Skeletal muscle tissue (tissue), 4 donors: Measurements from ENCODE around the gene YIPF1. TPM values are rescaled to one million over a fixed set of nuclear protein-coding genes. Genes with fewer than 3 reads are reported as not detected.

Experiments used
- H3K27ac ChIP-seq: one replicate; pipeline ENCODE4 v1.7.0; 2013; ENCODE audit warnings: mild to moderate bottlenecking, low read depth, low read length, inconsistent platforms
- H3K27me3 ChIP-seq, 3 donors: one replicate each; pipeline ENCODE4 v1.7.0; 2013; ENCODE audit warnings: low read length in 3 of 3; ENCODE audit not compliant: control insufficient read depth in 3 of 3, insufficient read depth in 3 of 3
- H3K36me3 ChIP-seq, 3 donors: one replicate each; pipeline ENCODE4 v1.7.0; 2013; ENCODE audit warnings: low read length in 3 of 3; ENCODE audit not compliant: control insufficient read depth in 3 of 3, insufficient read depth in 3 of 3
- H3K4me1 ChIP-seq, 3 donors: one replicate each; pipeline ENCODE4 v1.7.0; 2013; ENCODE audit warnings: low read length in 3 of 3, mild to moderate bottlenecking in 3 of 3; ENCODE audit not compliant: control insufficient read depth in 3 of 3, insufficient read depth in 3 of 3
- H3K4me3 ChIP-seq, 3 donors: one replicate each; pipeline ENCODE4 v1.7.0; 2013; ENCODE audit warnings: low read length in 3 of 3
- H3K9ac ChIP-seq, 3 donors: one replicate each; pipeline ENCODE4 v1.7.0; 2013; ENCODE audit warnings: low read length in 3 of 3, mild to moderate bottlenecking in 3 of 3, moderate library complexity in 2 of 3, low read depth in 1 of 3
- H3K9me3 ChIP-seq, 3 donors: one replicate each; pipeline ENCODE4 v1.7.0; 2013; ENCODE audit warnings: low read length in 3 of 3; ENCODE audit not compliant: control insufficient read depth in 3 of 3
- total RNA-seq: library from RNA; depleted of rRNA; stranded (reverse); fragments of >200 nt; gene quantifications from one replicate; pipeline ENCODE4 v1.2.3, GENCODE V29; 2014
- donor health status: Osteomylitis.

Gene YIPF1
- total RNA-seq, 1 donor from 2014 or later, result 14.6 TPM

GRCh38 chr1:53918343-53918742 is 28.7 kb upstream of the YIPF1 start:
- Histone ChIP-seq H3K9ac (no peak overlapping the region), H3K36me3 (peaks cover 2 to 11% (median 5%) of the 10 kb centered on the region in 3 donors), H3K4me1 (no peaks in the 10 kb centered on the region), H3K9me3 (no peaks in the 10 kb centered on the region), H3K27me3 (no peaks in the 10 kb centered on the region), H3K4me3 (no peak overlapping the region), H3K27ac (no peak overlapping the region)

GRCh38 chr1:53913352-53914033 is 23.9 kb upstream of the YIPF1 start:
- Histone ChIP-seq H3K27ac (no peak overlapping the region), H3K36me3 (peaks cover 2 to 7% (median 5%) of the 10 kb centered on the region in 3 donors), H3K27me3 (no peaks in the 10 kb centered on the region), H3K4me3 (no peak overlapping the region), H3K9ac (no peak overlapping the region), H3K4me1 (no peaks in the 10 kb centered on the region), H3K9me3 (no peaks in the 10 kb centered on the region)

- no peak overlapping the region for H3K27ac ChIP-seq
Observed at GRCh38 chr1:53911442-53911841, 21.8 kb upstream of the YIPF1 start.

GRCh38 chr1:53909946-53910345 is 20.3 kb upstream of the YIPF1 start:
- Histone ChIP-seq H3K27me3 (no peaks in the 10 kb centered on the region), H3K4me1 (no peaks in the 10 kb centered on the region), H3K4me3 (no peak overlapping the region), H3K9ac (no peak overlapping the region), H3K27ac (no peak overlapping the region), H3K9me3 (no peaks in the 10 kb centered on the region), H3K36me3 (peaks cover 0 to 8% (median 0%) of the 10 kb centered on the region in 3 donors)

More at GRCh38 chr1:53911442-53911841, 21.8 kb upstream of the YIPF1 start:
- Histone ChIP-seq H3K9ac (no peak overlapping the region), H3K4me3 (no peak overlapping the region), H3K9me3 (no peaks in the 10 kb centered on the region), H3K4me1 (no peaks in the 10 kb centered on the region), H3K36me3 (peaks cover 2 to 7% (median 5%) of the 10 kb centered on the region in 3 donors), H3K27me3 (no peaks in the 10 kb centered on the region)

- H3K27me3 ChIP-seq, result no peaks in the 10 kb centered on the region
- no peak overlapping the region for H3K27ac ChIP-seq
- no peaks in the 10 kb centered on the region for H3K4me1 ChIP-seq
- peaks cover 0 to 3% (median 0%) of the 10 kb centered on the region in 3 donors for H3K36me3 ChIP-seq
- H3K4me3 ChIP-seq, result no peak overlapping the region
- H3K9me3 ChIP-seq, result no peaks in the 10 kb centered on the region
- H3K9ac ChIP-seq, result no peak overlapping the region
Observed at GRCh38 chr1:53906121-53906520, 16.5 kb upstream of the YIPF1 start.

- Histone ChIP-seq H3K4me1 (no peaks in the 10 kb centered on the region), H3K9me3 (no peaks in the 10 kb centered on the region), H3K27me3 (no peaks in the 10 kb centered on the region), H3K27ac (no peak overlapping the region), H3K4me3 (no peak overlapping the region), H3K36me3 (peaks cover 0 to 3% (median 0%) of the 10 kb centered on the region in 3 donors), H3K9ac (no peak overlapping the region)
Observed at GRCh38 chr1:53905509-53905908, 15.9 kb upstream of the YIPF1 start.

GRCh38 chr1:53902235-53903138 is 12.9 kb upstream of the YIPF1 start:
- Histone ChIP-seq H3K27me3 (no peaks in the 10 kb centered on the region), H3K9me3 (no peaks in the 10 kb centered on the region), H3K4me1 (peaks cover 17 to 23% (median 19%) of the 10 kb centered on the region in 3 donors), H3K9ac (no peak overlapping the region), H3K4me3 (no peak overlapping the region), H3K27ac (no peak overlapping the region), H3K36me3 (peaks cover 0 to 3% (median 0%) of the 10 kb centered on the region in 3 donors)

- H3K36me3 ChIP-seq, result no peaks in the 10 kb centered on the region
- no peak overlapping the region for H3K27ac ChIP-seq
- peaks cover 18 to 30% (median 24%) of the 10 kb centered on the region in 3 donors for H3K4me1 ChIP-seq
- H3K4me3 ChIP-seq, result no peak overlapping the region
- no peak overlapping the region for H3K9ac ChIP-seq
- no peaks in the 10 kb centered on the region for H3K9me3 ChIP-seq
- no peaks in the 10 kb centered on the region for H3K27me3 ChIP-seq
Observed at GRCh38 chr1:53899708-53900107, 10.1 kb upstream of the YIPF1 start.

- Histone ChIP-seq H3K4me3 (peak overlapping the region in 2 of 3 donors; percentile 49 to 53), H3K36me3 (no peaks in the 10 kb centered on the region), H3K27ac (peak overlapping the region; percentile 55), H3K9me3 (no peaks in the 10 kb centered on the region), H3K27me3 (no peaks in the 10 kb centered on the region), H3K4me1 (peaks cover 18 to 30% (median 24%) of the 10 kb centered on the region in 3 donors), H3K9ac (peak overlapping the region in 2 of 3 donors; percentile 61 to 65)
Observed at GRCh38 chr1:53899206-53899628, 9.6 kb upstream of the YIPF1 start.
